Neural cell (in vitro differentiated cells): ENCODE results near the gene OOEP.

Experiments used
- CTCF ChIP-seq: fragments of 450-650 bp; IDR thresholded peaks from 2 replicates; pipeline ENCODE4 v1.5.1; 2014; ENCODE audit warnings: antibody characterized with exemption, mild to moderate bottlenecking, moderate library complexity; ENCODE audit not compliant: poor library complexity, severe bottlenecking
- EP300 ChIP-seq: fragments of 450-650 bp; conservative IDR thresholded peaks from 2 replicates; pipeline ENCODE4 v1.6.1; 2014; ENCODE audit warnings: antibody characterized with exemption, mild to moderate bottlenecking, moderate library complexity; ENCODE audit not compliant: poor library complexity, severe bottlenecking

GRCh38 chr6:73413102-73413501 lies 43.4 kb upstream of the OOEP start:
- TF ChIP-seq EP300 (no peak), CTCF (no peak)
